Measurements from ENCODE around the gene CCNL2.
"Not testable (repeated sequence)": the region's sequence is repeated elsewhere in the genome, so short reads cannot be mapped to it uniquely, and the experiment has no call there.

The CCNL2 gene

DNA sequence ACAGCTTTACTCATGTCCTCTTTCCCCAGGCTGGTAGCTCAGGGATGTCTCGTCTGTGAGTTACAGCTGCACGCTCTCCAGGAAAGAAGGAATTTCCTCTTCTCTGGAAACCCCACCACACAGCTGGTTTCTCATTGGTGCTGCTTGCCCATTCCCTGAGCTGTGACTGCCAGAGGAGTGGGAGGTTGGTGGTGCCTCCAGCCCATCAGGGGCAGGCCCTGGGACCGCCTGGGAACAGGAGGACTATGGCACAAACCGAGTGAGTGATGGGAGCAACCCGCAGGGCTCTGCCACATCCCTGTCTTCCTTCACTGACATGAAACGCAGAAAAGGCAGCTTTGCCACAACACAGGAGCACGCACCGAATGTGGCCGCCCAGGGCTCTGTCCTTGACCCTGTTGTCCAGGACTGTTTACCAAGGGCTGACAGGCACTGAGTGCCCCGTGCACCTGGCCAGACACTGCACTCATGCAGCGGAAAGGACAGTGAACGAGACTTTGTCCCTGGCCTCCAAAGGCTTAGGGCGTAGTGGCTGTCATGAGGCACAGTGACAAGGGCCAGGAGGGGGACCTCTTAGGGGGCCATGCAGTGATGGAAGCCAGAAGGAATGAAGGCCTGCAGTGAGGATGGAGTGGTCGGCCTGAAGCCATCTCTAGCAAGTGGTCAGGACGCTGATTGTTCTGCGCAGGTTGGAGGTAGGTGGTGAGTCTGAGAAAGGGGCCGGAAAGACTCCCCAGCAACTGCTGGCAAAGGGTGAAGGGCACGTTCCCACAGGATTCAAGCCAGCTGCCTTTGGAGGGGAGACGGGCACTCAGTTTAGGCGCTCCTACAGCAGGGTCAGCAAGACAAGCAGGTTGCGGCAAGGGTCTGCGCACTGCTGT lies 1.7 kb upstream of the CCNL2 start:
- no peak for DNase-seq (ENCODE audit: low read depth in 3 of 3, low spot score in 1 of 3)

DNA sequence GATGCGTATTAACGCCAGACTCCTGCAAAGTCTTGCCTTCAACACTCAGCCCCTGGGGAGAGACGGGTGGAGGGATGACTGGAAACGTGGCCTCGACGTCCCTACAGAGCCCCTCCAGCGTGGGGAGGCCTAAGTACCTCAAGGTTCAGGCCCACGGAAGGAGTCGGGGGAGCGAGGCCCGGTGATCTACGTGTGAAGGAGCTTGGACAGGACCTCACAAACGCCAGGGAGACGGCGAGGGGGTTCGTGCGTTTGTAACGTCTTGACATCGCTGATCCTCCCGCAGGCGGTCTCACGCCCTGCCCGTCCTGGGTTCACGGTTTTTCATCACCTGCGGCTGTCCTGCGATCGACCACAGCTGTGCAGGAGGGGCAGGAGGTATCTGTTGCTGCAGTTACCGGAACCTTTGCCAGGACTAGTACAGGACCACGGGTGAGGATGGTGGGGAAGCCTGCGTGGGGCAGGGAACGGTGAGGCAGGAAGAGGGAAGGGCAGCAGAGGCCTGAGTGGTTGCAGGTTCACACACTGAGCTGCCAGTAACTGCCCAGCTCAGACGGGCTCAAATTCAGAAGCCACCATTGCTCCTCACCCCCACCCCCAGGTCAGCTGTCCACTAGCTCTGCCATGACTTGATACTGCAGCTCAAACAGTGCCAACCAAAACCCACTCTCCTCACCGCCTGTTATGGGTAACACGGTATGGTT lies 889 bp upstream of the CCNL2 start:
- no peak for DNase-seq (ENCODE audit: low read depth in 3 of 3, low spot score in 1 of 3)

- no peak for DNase-seq (ENCODE audit: low read depth in 3 of 3, low spot score in 1 of 3)
Measured at GRCh38 chr1:1398677-1399186, 403 bp downstream of the CCNL2 start.

- DNase-seq (ENCODE audit: low read depth in 3 of 3, low spot score in 1 of 3): no peak
Measured at GRCh38 chr1:1397839-1398523, 1.2 kb downstream of the CCNL2 start.

GRCh38 chr1:1395166-1395565 lies 4.0 kb downstream of the CCNL2 start:
- DNase-seq (ENCODE audit: low read depth in 3 of 3, low spot score in 1 of 3): no peak

DNA sequence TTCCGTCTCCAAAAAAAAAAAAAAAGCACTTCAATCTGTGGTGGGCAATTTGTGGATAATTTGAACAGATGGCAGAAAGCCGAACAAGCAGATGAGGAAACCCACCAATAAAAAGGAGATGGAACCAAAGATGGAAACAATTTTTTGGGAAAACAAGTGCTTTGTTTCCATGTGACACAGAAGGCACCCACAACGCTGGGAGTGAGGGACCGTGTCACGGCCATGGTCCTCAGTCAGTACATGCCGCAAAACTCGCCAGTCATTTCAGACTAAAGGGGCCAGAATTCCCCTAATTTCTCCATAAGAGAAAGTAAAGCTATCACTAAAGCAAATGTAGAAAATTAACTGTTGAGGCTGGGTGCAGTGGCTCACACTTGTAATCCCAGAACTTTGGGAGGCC lies 5.0 kb downstream of the CCNL2 start:
- DNase-seq (ENCODE audit: low read depth in 3 of 3, low spot score in 1 of 3): no peak

DNA sequence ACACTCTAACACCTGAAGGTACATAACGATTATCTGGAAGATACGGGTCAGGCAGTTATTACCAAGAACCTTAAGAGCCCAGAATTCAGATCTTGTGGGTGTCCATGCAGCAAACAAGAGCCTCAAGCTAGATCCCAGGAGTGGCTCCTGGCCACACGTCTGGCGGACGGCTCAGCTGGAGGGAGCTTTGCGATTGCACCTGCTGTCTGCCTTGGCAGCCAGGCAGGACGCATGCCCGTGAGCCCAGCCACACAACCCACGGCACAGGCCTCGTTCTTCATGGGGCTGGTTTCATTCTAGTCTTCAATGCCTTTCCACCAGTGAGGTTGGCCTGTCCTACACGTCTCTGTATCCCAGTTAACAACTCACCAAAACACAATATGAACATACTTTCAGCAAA lies 5.7 kb downstream of the CCNL2 start:
- no peak for DNase-seq (ENCODE audit: low read depth in 3 of 3, low spot score in 1 of 3)

DNA sequence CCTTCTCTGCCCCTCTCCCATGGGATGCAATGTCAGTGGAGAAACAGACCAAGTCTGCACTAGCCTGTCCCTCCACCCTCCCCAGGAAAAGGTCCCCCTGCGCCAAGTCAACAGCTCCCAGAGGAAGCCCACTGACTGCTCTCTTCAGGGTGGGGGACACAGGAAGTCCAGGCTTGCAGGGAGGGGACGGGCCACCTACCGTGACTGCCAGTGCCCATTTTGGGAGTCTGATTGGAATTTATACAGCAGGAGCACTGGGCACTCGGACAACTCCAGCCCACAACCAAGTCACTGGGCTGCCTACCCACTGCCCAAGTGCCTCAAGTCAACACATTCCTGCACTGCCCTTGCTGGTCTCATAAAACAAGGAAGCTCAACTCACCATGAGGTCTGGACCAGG lies 6.1 kb downstream of the CCNL2 start:
- no peak for DNase-seq (ENCODE audit: low read depth in 3 of 3, low spot score in 1 of 3)

DNA sequence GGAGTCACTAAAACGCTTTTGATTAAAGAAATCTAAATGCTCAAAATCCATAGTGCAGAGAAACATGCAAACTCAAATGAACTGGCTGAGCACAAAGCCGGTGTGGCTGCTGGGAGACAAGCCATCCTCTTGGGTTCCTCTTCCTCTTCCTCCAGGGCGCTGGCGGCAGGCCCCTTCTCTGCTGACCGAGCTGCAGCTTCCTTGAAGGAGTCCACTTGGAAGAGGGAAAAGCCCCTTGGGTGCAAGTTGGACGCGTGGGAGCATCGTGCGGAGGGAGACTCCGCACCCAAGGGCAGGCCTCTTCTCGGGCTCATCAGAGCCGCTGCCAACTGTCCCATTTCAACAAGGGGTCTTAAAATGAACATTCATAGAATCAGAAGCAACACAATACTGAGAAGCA lies 7.9 kb downstream of the CCNL2 start:
- DNase-seq (ENCODE audit: low read depth in 3 of 3, low spot score in 1 of 3): no peak

DNA sequence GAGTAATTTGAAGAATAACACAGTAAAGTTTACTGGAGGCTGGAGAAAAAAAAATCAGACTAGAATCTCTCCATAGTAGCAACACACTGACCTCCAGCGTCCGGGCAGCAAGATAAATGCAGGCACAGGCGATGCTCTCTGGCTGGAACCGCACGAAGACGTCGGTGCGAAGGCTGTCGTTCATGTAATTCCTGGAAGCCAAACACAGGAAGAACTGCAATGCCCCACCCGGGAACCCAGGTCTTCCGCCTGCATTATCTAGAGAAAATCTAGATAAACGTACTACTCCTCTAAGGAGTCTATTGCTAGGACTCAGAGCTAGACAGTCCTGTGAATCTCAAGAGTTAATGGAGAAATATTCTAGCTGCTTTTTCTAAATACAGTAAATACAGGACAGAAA lies 8.5 kb downstream of the CCNL2 start:
- no peak for DNase-seq (ENCODE audit: low read depth in 3 of 3, low spot score in 1 of 3)

GRCh38 chr1:1388078-1388472 lies 11.1 kb downstream of the CCNL2 start:
- no peak for DNase-seq (ENCODE audit: low read depth in 3 of 3, low spot score in 1 of 3)

- no peak for DNase-seq (ENCODE audit: low read depth in 3 of 3, low spot score in 1 of 3)
Measured at GRCh38 chr1:1387098-1388077, 11.7 kb downstream of the CCNL2 start.

DNA sequence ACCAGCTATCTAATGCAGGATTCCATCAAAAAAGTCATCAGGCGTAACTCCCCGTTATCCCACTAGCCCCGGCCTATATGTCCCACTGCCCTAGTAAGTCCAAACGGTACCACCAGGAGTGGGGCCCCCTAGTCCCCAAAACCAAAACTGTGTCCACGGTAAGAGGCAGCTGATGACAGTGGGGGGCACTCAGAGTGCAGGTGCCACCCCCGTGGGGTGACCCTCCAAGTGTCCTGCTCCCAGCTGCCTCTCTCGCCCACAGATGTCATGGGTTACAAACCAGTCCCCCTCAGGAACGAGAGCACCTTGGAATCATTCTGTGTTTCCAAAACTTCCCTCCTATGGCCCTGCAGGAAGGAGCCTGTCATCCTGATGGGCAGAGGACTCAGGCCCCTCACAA lies 13.2 kb downstream of the CCNL2 start:
- DNase-seq (ENCODE audit: low read depth in 3 of 3, low spot score in 1 of 3): no peak

GRCh38 chr1:1385339-1385738 lies 13.8 kb downstream of the CCNL2 start:
- DNase-seq (ENCODE audit: low read depth in 3 of 3, low spot score in 1 of 3): not testable (repeated sequence)

DNA sequence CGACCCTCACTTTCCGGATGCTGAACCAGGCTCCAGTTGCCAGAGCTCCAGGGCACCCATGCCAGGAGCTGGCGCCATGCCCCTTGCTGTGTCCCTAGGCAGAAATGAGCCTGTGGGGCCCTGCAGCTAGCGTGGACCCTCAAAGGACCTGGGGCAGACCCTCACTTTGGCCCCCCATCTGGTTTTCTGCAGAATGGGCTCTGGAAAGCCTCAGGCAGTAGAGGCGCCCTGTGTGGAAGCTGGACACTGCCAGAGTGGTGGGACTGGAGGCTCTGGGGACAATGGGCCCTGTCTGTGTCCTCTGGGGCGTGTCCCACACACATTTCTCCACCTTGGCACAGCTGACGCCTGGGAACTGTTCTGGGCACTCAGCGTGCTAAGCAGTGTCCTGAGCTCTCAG lies 17.8 kb downstream of the CCNL2 start:
- no peak for DNase-seq (ENCODE audit: low read depth in 3 of 3, low spot score in 1 of 3)

GRCh38 chr1:1380860-1381259 lies 18.3 kb downstream of the CCNL2 start:
- no peak for DNase-seq (ENCODE audit: low read depth in 3 of 3, low spot score in 1 of 3)

GRCh38 chr1:1377540-1378205 lies 21.5 kb downstream of the CCNL2 start:
- DNase-seq (ENCODE audit: low read depth in 3 of 3, low spot score in 1 of 3): no peak

DNA sequence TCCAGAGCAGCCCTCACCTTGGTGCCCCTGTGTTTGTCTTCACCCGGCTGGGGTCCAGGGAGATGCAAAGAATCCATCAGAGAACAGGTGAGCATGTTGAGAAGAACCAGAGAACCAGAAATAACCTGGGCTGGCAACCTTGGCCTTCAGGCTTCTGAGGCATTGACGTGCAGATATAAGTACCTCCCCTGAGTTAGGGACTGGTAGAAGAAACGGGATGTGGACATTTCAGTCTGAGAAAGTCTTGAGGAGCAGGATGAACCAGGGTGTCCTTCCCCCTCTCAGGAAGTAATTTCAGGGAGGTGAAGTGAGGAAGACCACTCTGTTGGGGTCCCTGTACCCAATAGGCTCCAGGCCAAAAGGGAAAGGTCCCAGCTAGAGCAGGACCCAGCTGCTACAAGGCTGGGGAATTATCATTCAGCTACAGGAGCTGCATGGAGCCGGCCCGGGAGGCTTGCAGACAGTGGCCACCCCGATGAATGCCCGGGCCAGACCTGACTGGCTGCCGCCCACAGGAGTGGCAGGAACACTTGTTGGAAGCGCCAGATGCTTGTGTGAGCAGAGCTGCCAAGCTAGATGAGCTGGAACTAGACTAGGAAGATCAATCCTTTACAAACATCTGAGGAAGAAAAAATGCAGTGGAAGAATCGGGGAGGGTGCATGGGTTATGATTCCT lies 22.4 kb downstream of the CCNL2 start:
- no peak for DNase-seq (ENCODE audit: low read depth in 3 of 3, low spot score in 1 of 3)

DNA sequence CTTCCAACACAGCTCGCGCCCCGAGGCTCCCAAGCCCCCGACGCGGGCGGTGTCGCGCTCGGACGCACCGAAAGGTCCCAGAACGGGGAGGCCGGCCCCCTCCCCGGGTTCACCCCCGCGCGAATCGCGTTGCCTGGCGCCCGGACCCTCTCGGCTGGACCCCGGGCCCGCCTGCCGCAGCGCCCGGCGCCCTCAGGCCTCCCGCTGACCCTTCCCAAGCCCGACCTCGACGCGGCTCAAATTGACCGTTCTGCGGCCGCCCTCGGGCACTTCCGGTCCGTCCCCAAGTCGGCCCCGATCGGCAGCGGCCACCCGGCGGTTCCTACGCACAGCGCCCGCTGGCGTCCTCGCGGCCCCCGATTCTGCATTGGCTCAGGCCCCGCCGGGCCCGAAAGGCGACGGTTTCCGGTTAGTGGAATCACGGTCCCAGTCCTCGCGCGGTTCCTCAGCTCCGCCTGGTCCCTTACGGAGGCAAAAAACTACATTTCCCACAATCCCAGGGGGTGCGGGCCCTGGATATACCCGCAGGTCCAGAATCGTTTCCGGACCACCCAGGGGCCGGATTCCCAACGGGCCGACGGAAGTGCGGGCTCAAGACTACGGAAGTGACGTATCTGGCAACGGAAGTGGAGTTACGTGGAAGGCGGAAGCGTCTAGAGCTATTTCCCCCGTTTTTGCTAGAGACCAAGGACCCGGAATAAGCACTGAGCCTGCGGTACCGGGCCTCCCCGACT lies 24.0 kb downstream of the CCNL2 start, which contains the start of gene AURKAIP1:
AURKAIP1 (minus strand) TSS at position 279 of the 734 bp plus-strand sequence. CDS start 451 bp downstream, outside the sequence.
- DNase-seq (ENCODE audit: low read depth in 3 of 3, low spot score in 1 of 3): peak; percentile 86 to 96 (median 87)
